Adrenal gland (tissue), 5 donors: Measurements from ENCODE around the gene MYL6B.

Experiments
- CTCF ChIP-seq, 6 experiments: fragments of 450-650 bp in 4 of 6; fragments of 200-600 bp in 2 of 6; sonication (generic) in 1 of 6; IDR thresholded peaks; 1 replicate in 5 of 6; 2 replicates in 1 of 6; pipeline versions ENCODE4 v1.5.1 to v1.8.0; 2016 to 2021; ENCODE audit warnings: antibody characterized with exemption in 6 of 6, mild to moderate bottlenecking in 2 of 6, moderate library complexity in 1 of 6
- POLR2A ChIP-seq, 2 donors: fragments of 450-650 bp; IDR thresholded peaks; one replicate each; pipeline ENCODE4 v1.6.1; 2017; ENCODE audit warnings: antibody characterized with exemption in 2 of 2, mild to moderate bottlenecking in 2 of 2, moderate library complexity in 1 of 2
- donor health status: DM: no; HTN: no; CAD: no.

DNA sequence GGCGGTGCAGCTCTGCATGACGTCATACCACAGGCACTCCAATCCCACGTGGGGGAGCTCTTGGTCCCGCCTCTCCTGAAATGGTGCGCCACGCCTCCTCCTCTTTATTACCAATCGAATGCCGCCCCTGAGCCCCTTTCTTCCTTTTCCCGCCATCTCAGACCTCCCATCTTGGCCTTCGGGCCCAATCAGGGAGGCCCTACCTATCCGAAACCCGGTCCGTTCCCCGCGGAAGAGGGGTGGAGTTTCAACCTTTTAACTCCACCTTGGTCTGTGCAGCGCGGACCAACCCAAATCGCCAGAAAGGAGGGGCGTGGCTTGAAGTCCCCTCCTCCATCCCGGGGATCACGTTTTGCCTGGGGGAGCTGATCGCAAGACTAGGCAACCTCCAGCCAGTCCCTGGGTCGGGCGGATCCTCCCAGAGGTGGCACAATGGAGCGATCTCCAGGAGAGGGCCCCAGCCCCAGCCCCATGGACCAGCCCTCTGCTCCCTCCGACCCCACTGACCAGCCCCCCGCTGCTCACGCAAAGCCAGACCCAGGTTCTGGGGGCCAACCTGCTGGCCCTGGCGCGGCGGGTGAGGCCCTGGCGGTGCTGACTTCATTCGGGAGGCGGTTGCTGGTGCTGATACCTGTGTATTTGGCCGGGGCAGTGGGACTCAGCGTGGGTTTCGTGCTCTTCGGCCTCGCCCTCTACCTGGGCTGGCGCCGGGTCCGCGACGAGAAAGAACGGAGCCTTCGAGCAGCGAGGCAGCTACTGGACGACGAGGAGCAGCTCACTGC, 24.3 kb upstream of the MYL6B start, which contains the start of gene ESYT1:
- peak in 2 of 6 experiments; percentile 8 to 12 for TF ChIP-seq CTCF (IDR thresholded peaks at IDR 0.05)
- peak; percentile 87 to 97 for TF ChIP-seq POLR2A (IDR thresholded peaks at IDR 0.05)
